WTC11 (cell line): ENCODE results near the gene ODAD4. TPM values are rescaled to one million over a fixed set of nuclear protein-coding genes. Genes with fewer than 3 reads are reported as not detected.

ENCODE experiments used
- ATAC-seq: fragments of 200-7000 bp; cut with Tn5 transposase; 2 replicates; pipeline ENCODE4 v1.10.0; 2021; ENCODE audit warnings: mild to moderate bottlenecking, moderate library complexity
- CTCF ChIA-PET: fragments of 300-600 bp; sonication (Branson Sonifier 250); formaldehyde crosslinking; loops from one replicate; lab custom pipeline; 2021; ENCODE audit warnings: antibody characterized with exemption; lab: Charles Lee
- POLR2A ChIA-PET: fragments of 350-600 bp; sonication (Branson Sonifier 250); formaldehyde crosslinking; loops from one replicate; lab custom pipeline; 2021; ENCODE audit warnings: antibody characterized with exemption; lab: Charles Lee
- DNase-seq: peaks from one replicate; pipeline ENCODE4 v3.0.0; 2021; ENCODE audit warnings: low spot score
- H3K27ac Mint-ChIP-seq: 2 replicates; pipeline ENCODE4 v1.8.0; 2021; ENCODE audit warnings: mixed read lengths
- H3K27me3 Mint-ChIP-seq: 2 replicates; pipeline ENCODE4 v1.8.0; 2021; ENCODE audit warnings: low read depth, mild to moderate bottlenecking, moderate library complexity, mixed read lengths
- H3K36me3 Mint-ChIP-seq: 2 replicates; pipeline ENCODE4 v1.8.0; 2021; ENCODE audit warnings: mixed read lengths
- H3K4me1 Mint-ChIP-seq: 2 replicates; pipeline ENCODE4 v1.8.0; 2022; ENCODE audit warnings: mixed read lengths
- H3K4me3 Mint-ChIP-seq: 2 replicates; pipeline ENCODE4 v1.8.0; 2021; ENCODE audit warnings: mild to moderate bottlenecking, moderate library complexity, mixed read lengths
- H3K9me3 Mint-ChIP-seq: 2 replicates; pipeline ENCODE4 v1.8.0; 2021; ENCODE audit warnings: mixed read lengths
- CBFB ChIP-seq: sonication (generic); formaldehyde crosslinking; IDR thresholded peaks from 2 replicates; pipeline ENCODE4 v1.8.1; 2022; ENCODE audit warnings: mild to moderate bottlenecking, low read depth, missing genetic modification reagents
- CREM ChIP-seq: sonication (generic); formaldehyde crosslinking; IDR thresholded peaks from 2 replicates; pipeline ENCODE4 v1.8.1; 2022; ENCODE audit warnings: mild to moderate bottlenecking, missing genetic modification reagents, moderate library complexity
- CTCF ChIP-seq: fragments of 200-600 bp; IDR thresholded peaks from 2 replicates; pipeline ENCODE4 v1.8.0; 2022; ENCODE audit warnings: antibody characterized with exemption
- ELF4 ChIP-seq: sonication (generic); formaldehyde crosslinking; IDR thresholded peaks from 2 replicates; pipeline ENCODE4 v1.8.1; 2022; ENCODE audit warnings: low read depth, mild to moderate bottlenecking, moderate library complexity, missing genetic modification reagents
- ETV6 ChIP-seq: sonication (generic); formaldehyde crosslinking; IDR thresholded peaks from 2 replicates; pipeline ENCODE4 v1.8.1; 2022; ENCODE audit warnings: mild to moderate bottlenecking, missing genetic modification reagents
- GRHL2 ChIP-seq: fragments of 250-450 bp; sonication (Bioruptor Pico); IDR thresholded peaks from 2 replicates; pipeline ENCODE4 v1.8.0; 2022; ENCODE audit warnings: mild to moderate bottlenecking, moderate library complexity; ENCODE audit not compliant: insufficient replicate concordance, severe bottlenecking
- GTF2I ChIP-seq: fragments of 250-450 bp; sonication (Bioruptor Pico); conservative IDR thresholded peaks from 2 replicates; pipeline ENCODE4 v1.4.0; 2021; ENCODE audit warnings: mild to moderate bottlenecking
- NFATC4 ChIP-seq: fragments of 250-450 bp; sonication (Bioruptor Pico); IDR thresholded peaks from 2 replicates; pipeline ENCODE4 v1.9.0; 2021; ENCODE audit warnings: mild to moderate bottlenecking
- PRRX2 ChIP-seq: fragments of 250-450 bp; sonication (Bioruptor Pico); IDR thresholded peaks from 2 replicates; pipeline ENCODE4 v1.8.0; 2021; ENCODE audit warnings: mild to moderate bottlenecking
- RORB ChIP-seq: fragments of 250-450 bp; sonication (Bioruptor Pico); IDR thresholded peaks from 2 replicates; pipeline ENCODE4 v1.9.0; 2021; ENCODE audit warnings: mild to moderate bottlenecking
- SMAD4 ChIP-seq: sonication (generic); formaldehyde crosslinking; IDR thresholded peaks from 2 replicates; pipeline ENCODE4 v1.8.0; 2022; ENCODE audit warnings: mild to moderate bottlenecking, missing genetic modification reagents
- TP53 ChIP-seq: sonication (generic); formaldehyde crosslinking; IDR thresholded peaks from 2 replicates; pipeline ENCODE4 v1.8.1; 2023; ENCODE audit warnings: mild to moderate bottlenecking, missing genetic modification reagents
- ZBTB21 ChIP-seq: sonication (generic); formaldehyde crosslinking; IDR thresholded peaks from 2 replicates; pipeline ENCODE4 v1.8.1; 2023; ENCODE audit warnings: mild to moderate bottlenecking, missing genetic modification reagents, borderline replicate concordance
- ZMAT4 ChIP-seq: fragments of 250-450 bp; sonication (Bioruptor Pico); IDR thresholded peaks from 2 replicates; pipeline ENCODE4 v1.9.0; 2021; ENCODE audit warnings: mild to moderate bottlenecking
- ZNF121 ChIP-seq: sonication (generic); formaldehyde crosslinking; IDR thresholded peaks from 2 replicates; pipeline ENCODE4 v1.8.0; 2023; ENCODE audit warnings: missing genetic modification reagents
- ZNF138 ChIP-seq: sonication (generic); formaldehyde crosslinking; conservative IDR thresholded peaks from 2 replicates; pipeline ENCODE4 v1.8.1; 2022; ENCODE audit warnings: mild to moderate bottlenecking, moderate library complexity, missing genetic modification reagents
- ZNF219 ChIP-seq: sonication (generic); formaldehyde crosslinking; IDR thresholded peaks from 2 replicates; pipeline ENCODE4 v1.8.0; 2023; ENCODE audit warnings: missing genetic modification reagents, mild to moderate bottlenecking, borderline replicate concordance
- ZNF263 ChIP-seq: sonication (generic); formaldehyde crosslinking; IDR thresholded peaks from 2 replicates; pipeline ENCODE4 v1.8.1; 2022; ENCODE audit warnings: low read depth, mild to moderate bottlenecking, moderate library complexity, missing genetic modification reagents
- ZNF416 ChIP-seq: fragments of 250-450 bp; sonication (Bioruptor Pico); IDR thresholded peaks from 2 replicates; pipeline ENCODE4 v1.9.0; 2021; ENCODE audit warnings: mild to moderate bottlenecking, inconsistent platforms
- ZNF671 ChIP-seq: fragments of 250-450 bp; sonication (Bioruptor Pico); IDR thresholded peaks from 2 replicates; pipeline ENCODE4 v1.8.0; 2021; ENCODE audit warnings: mild to moderate bottlenecking
- total RNA-seq: library from RNA; stranded (reverse); gene quantifications from 3 replicates; pipeline ENCODE4 v1.2.3, GENCODE V29; 2021
- TF ChIP-seq, protein P1 (sequence below): sonication (generic); formaldehyde crosslinking; IDR thresholded peaks from 2 replicates; pipeline ENCODE4 v1.8.1; 2023; ENCODE audit warnings: mild to moderate bottlenecking, missing genetic modification reagents, moderate library complexity
- TF ChIP-seq, protein P2 (sequence below): sonication (generic); formaldehyde crosslinking; IDR thresholded peaks from 2 replicates; pipeline ENCODE4 v1.8.1; 2022; ENCODE audit warnings: mild to moderate bottlenecking, moderate library complexity, missing genetic modification reagents
- TF ChIP-seq, protein P3 (sequence below): sonication (generic); formaldehyde crosslinking; IDR thresholded peaks from 2 replicates; pipeline ENCODE4 v1.8.1; 2023; ENCODE audit warnings: mild to moderate bottlenecking, missing genetic modification reagents
- TF ChIP-seq, protein P4 (sequence below): sonication (generic); formaldehyde crosslinking; IDR thresholded peaks from 2 replicates; pipeline ENCODE4 v1.8.0; 2023; ENCODE audit warnings: missing genetic modification reagents
- TF ChIP-seq, protein P5 (sequence below): sonication (generic); formaldehyde crosslinking; IDR thresholded peaks from 2 replicates; pipeline ENCODE4 v1.8.0; 2022; ENCODE audit warnings: mild to moderate bottlenecking, missing genetic modification reagents

Gene ODAD4
- total RNA-seq, 1 experiment from 2014 or later = 1.9 TPM

DNA sequence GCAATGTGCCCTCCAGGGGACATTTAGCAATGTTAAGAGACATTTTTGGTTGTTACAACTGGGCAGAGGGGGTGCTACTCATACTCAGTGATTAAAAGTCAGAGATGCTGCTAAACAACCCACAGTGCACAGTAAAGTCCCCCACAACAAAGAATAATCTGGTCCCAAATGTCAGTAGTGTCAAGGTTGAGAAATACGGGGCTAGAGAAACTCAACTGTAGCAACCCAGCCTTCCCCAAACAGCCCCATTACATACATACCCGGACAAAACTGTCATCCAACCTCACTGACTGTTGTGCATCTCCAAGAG, 66.4 kb downstream of the ODAD4 start (continued):
- TF ChIP-seq ZMAT4 (CRISPR knock-in tag) (no peak), CREM (CRISPR knock-in tag) (no peak), ZNF263 (no peak)

- H3K4me1 Mint-ChIP-seq = no peaks in the 10 kb centered on the region
- H3K4me3 Mint-ChIP-seq = no peak overlapping the region
- DNase-seq (no peak), ATAC-seq (no peak)
- H3K27ac Mint-ChIP-seq = no peak overlapping the region
- H3K9me3 Mint-ChIP-seq = no peaks in the 10 kb centered on the region
- TF ChIP-seq ZNF138 (CRISPR knock-in tag) (no peak), PRRX2 (CRISPR knock-in tag) (no peak), ZNF416 (no peak), ETV6 (CRISPR knock-in tag) (no peak), ZNF219 (no peak), GTF2I (CRISPR knock-in tag) (no peak), ZMAT4 (CRISPR knock-in tag) (no peak), CBFB (CRISPR knock-in tag) (no peak), ELF4 (CRISPR knock-in tag) (no peak), NFATC4 (CRISPR knock-in tag) (no peak), ZBTB21 (CRISPR knock-in tag) (no peak), GRHL2 (CRISPR knock-in tag) (no peak), ZNF671 (CRISPR knock-in tag) (no peak)
- TF ChIP-seq, protein P1, sequence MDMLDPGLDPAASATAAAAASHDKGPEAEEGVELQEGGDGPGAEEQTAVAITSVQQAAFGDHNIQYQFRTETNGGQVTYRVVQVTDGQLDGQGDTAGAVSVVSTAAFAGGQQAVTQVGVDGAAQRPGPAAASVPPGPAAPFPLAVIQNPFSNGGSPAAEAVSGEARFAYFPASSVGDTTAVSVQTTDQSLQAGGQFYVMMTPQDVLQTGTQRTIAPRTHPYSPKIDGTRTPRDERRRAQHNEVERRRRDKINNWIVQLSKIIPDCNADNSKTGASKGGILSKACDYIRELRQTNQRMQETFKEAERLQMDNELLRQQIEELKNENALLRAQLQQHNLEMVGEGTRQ (CRISPR knock-in tag) = no peak
- TF ChIP-seq, protein P2, sequence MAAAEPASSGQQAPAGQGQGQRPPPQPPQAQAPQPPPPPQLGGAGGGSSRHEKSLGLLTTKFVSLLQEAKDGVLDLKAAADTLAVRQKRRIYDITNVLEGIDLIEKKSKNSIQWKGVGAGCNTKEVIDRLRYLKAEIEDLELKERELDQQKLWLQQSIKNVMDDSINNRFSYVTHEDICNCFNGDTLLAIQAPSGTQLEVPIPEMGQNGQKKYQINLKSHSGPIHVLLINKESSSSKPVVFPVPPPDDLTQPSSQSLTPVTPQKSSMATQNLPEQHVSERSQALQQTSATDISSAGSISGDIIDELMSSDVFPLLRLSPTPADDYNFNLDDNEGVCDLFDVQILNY (CRISPR knock-in tag) = no peak
- TF ChIP-seq, protein P3, sequence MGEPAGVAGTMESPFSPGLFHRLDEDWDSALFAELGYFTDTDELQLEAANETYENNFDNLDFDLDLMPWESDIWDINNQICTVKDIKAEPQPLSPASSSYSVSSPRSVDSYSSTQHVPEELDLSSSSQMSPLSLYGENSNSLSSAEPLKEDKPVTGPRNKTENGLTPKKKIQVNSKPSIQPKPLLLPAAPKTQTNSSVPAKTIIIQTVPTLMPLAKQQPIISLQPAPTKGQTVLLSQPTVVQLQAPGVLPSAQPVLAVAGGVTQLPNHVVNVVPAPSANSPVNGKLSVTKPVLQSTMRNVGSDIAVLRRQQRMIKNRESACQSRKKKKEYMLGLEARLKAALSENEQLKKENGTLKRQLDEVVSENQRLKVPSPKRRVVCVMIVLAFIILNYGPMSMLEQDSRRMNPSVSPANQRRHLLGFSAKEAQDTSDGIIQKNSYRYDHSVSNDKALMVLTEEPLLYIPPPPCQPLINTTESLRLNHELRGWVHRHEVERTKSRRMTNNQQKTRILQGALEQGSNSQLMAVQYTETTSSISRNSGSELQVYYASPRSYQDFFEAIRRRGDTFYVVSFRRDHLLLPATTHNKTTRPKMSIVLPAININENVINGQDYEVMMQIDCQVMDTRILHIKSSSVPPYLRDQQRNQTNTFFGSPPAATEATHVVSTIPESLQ = no peak
- peaks cover 81% of the 10 kb centered on the region for H3K36me3 Mint-ChIP-seq
- no peaks in the 10 kb centered on the region; the same call in 1 of the 2 replicates for H3K27me3 Mint-ChIP-seq
- POLR2A ChIA-PET = no interaction called here
- CTCF ChIA-PET = no interaction called here
These were observed 68.1 kb downstream of the ODAD4 start for GRCh38 chr17:41998497-41998896.

DNA sequence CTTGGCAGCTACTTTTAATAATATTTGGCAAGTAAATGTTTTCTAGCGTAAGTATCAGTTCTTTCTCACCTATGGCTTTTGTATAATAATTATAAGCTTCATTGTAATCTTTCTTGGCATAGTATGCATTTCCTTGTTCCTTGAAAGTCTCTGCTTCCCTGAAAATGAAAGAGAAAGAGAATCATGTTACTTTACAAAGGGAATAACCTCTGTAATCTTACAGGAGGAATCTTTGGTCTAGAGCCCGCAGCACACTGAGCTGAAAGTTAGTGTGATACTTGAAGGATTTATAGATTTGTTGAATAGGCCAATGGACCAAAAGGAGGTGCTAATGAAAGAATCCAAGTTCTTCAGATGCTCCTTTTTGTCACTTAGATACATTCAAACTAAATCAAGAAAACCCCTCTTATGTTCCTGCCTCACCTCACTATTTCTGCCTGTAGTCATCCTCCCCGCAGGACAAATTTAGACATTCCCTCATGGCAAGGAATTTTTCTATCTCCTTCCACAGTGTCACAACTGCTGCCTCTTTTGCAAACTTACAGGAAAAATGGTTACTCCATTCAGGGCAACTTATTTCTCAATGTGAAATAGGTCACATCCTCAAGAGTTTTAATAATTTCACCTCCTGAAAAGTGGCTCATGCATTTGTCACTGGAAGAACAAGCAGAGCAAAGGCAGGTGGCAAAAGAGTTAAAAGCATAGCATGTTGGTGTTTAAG, 70.2 kb downstream of the ODAD4 start:
- Mint-ChIP-seq H3K36me3 (peaks cover 63% of the 10 kb centered on the region), H3K4me3 (no peak overlapping the region), H3K9me3 (no peaks in the 10 kb centered on the region), H3K4me1 (no peaks in the 10 kb centered on the region), H3K27ac (no peak overlapping the region), H3K27me3 (no peaks in the 10 kb centered on the region; the same call in 1 of the 2 replicates)
- no peak for DNase-seq
- ChIA-PET POLR2A (no interaction called here), CTCF (no interaction called here)
- TF ChIP-seq CTCF (no peak), ZNF121 (CRISPR knock-in tag) (no peak), TP53 (CRISPR knock-in tag) (no peak), RORB (CRISPR knock-in tag) (no peak), SMAD4 (CRISPR knock-in tag) (no peak), ZNF219 (no peak)
- TF ChIP-seq, protein P4, sequence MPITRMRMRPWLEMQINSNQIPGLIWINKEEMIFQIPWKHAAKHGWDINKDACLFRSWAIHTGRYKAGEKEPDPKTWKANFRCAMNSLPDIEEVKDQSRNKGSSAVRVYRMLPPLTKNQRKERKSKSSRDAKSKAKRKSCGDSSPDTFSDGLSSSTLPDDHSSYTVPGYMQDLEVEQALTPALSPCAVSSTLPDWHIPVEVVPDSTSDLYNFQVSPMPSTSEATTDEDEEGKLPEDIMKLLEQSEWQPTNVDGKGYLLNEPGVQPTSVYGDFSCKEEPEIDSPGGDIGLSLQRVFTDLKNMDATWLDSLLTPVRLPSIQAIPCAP (CRISPR knock-in tag) = no peak
- TF ChIP-seq, protein P5, sequence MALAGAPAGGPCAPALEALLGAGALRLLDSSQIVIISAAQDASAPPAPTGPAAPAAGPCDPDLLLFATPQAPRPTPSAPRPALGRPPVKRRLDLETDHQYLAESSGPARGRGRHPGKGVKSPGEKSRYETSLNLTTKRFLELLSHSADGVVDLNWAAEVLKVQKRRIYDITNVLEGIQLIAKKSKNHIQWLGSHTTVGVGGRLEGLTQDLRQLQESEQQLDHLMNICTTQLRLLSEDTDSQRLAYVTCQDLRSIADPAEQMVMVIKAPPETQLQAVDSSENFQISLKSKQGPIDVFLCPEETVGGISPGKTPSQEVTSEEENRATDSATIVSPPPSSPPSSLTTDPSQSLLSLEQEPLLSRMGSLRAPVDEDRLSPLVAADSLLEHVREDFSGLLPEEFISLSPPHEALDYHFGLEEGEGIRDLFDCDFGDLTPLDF (CRISPR knock-in tag) = no peak
- ATAC-seq = no peak
